GM12801 (cell line): ENCODE results near the gene MAGEB3.

Experiments used
- CTCF ChIP-seq: IDR thresholded peaks from one replicate; pipeline ENCODE4 v1.5.1; 2011; ENCODE audit warnings: control low read depth; ENCODE audit not compliant: insufficient read length; ENCODE audit errors: extremely low read depth

The MAGEB3 gene

DNA sequence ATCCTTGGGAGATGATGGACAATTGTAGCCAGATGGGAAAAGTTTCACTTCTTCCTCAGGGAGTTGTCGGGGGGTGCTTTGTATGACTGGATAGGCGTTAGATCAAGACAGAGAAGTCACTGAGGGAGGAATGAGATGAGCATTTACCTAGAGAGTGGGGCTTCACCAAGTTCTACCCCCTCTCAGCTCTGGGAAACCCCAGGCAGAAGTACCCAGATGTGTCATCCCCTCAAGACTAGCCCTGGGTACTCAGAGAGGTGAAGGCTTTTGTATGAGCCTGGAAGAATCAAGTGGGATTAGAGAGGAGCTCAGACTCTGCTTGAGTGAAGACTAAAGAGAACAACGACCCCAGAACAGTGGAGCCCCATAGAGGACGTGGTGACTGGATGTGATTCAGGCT lies 18.4 kb downstream of the MAGEB3 start:
- TF ChIP-seq CTCF = no peak

DNA sequence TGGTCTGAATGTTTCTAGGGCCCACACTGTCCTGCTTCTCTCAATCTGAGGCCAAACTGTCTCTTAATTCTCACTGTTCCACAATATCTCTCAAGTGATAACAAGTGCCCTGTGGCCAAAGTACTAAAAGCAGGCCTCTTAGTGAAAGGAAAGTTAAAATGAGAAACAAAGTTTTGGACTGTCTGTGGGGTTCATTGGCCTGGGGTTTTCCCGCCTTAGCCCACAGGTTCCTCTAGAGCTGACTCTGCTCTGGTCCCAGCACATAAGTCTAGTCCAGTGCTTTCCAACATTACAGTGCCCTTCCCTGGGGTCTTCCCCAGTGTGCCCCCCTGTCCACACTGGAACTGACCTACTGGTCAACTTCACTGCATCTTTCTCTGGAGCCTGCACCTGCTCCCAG lies 22.8 kb downstream of the MAGEB3 start:
- TF ChIP-seq CTCF = no peak

DNA sequence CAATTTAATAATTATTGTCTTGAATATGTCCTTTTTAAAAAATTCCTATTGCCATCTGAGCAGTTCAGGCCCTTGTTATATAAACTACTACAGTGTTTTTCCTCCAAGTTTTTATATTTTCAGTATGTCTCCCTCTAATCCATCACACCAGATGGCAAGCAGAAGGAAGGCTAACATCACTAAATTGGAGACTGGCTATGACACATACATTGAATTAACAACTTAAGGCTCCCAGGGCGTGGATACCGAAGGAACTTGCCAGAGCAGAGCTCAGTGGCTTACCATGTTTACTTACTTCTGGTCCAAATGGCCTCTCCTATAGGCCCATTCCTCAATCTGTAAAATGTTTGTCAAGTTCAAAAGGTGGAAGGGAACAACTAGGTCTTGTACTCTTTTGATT lies 29.5 kb downstream of the MAGEB3 start:
- TF ChIP-seq CTCF = no peak

DNA sequence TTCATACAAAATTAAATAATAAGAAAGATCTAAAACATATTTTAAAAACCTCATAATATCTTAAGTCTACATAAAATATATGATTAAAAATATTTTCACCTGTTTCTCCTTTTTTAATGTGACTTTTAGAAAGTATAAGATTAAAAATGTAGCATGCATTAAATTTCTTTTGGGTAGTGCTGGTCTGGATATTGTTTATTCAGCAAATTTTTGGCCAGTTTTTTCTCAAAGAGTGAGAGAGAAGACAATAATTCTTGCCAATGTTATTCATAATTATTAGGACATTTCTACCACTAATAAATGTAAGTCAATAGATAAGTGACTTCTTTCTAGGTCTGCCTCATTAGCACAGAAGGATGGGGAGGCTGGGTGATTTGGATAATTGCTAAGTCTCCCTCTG lies 30.6 kb downstream of the MAGEB3 start:
- no peak for TF ChIP-seq CTCF

DNA sequence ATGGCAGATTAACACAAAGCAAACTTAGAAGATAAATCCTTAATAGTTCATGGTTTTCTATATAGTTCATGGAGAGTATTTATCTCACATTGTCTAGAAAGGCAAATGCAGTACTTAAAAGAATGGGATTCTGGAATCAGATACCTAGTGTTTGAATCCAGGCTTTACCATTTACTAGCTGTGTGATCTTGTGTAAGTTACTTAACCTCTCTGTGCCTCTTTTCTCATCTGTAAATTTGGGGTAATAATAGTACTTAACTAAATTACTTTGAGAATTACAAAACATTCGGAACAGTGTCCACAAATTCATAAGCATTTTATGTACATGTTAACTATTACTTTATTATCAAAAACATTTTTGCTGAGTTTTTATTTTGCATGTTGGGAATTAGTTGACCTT lies 32.3 kb downstream of the MAGEB3 start:
- TF ChIP-seq CTCF = no peak

- TF ChIP-seq CTCF = no peak
Observed at GRCh38 chrX:30270639-30271038, 40.2 kb downstream of the MAGEB3 start.

DNA sequence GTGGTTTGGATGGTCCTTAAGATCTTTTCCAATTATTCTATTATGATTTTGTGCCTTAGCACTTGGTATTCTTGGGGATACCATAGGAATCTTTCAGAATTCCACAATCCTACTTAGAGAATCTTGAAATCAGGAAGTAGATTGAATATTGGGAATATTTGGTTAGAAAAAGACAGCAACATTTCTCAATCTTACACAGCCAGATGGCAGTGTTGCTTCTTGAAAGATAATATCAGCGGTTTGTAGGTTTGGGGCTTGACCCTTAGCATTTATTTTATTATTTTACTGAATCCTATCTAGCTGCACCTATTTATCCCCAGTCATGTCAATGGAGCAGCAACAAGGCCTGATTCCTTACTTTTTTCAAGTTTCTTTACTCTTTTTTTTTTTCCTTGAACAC lies 45.0 kb downstream of the MAGEB3 start:
- TF ChIP-seq CTCF = no peak

GRCh38 chrX:30278365-30278764 lies 47.9 kb downstream of the MAGEB3 start:
- no peak for TF ChIP-seq CTCF
